GM12892 (cell line): ENCODE results near the gene ARHGEF9.

ENCODE experiments used
- POLR2A ChIP-seq: IDR thresholded peaks from 2 replicates; pipeline ENCODE4 v1.6.1; 2011; ENCODE audit warnings: low read depth, low read length, control low read depth
- POLR2AphosphoS5 ChIP-seq: IDR thresholded peaks from 2 replicates; pipeline ENCODE4 v1.6.1; 2011; ENCODE audit warnings: low read depth, low read length, control low read depth

DNA sequence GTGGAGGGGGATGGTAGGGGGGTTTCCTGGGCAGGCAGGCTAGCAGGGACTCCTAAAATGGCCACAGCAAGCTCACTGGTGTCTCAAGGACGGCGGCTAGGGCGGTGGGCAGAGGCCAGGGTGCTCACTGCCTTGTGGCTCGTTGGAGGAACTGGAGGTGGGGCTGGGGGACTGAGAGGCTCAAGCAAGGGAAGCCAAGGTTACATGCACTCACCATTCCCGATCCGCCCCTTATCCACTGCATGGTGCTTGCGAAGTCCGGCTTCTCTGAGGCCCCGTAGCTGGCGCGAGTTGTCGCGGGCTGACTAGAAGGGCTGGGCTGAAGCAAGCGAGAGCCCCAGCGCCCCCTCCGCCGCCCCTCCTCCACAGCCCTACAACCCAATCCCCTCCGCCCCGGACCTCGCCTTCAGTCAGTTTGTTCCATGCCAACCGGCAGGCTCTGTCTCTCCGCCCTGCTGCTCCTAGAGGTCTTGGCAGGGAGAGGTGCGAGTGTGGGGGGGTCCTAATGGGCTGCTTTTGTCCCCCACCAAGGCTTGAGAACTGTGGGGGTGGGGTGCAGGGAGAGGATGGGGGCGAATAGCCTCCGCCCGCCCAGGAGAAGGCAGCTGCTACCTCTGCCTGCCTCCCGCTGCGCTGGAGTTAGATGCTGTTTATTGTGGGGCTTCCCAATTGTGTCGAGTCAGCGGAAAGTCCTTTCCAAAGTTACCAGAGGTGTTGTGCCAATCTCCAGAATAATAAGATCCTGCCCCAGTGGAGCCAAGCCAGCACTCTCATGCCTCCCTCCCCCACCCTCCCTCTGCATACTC is at the start of gene ARHGEF9:
- TF ChIP-seq POLR2A, result no peak
- no peak for TF ChIP-seq POLR2AphosphoS5
